G401.6 (cell line): ENCODE data around the gene LDHAL6B.

Source experiments
- FAIRE-seq: peaks from 2 replicates; lab custom pipeline; 2012; peaks lifted over from hg19 to GRCh38; lab: Jason Lieb, UNC

The LDHAL6B gene

DNA sequence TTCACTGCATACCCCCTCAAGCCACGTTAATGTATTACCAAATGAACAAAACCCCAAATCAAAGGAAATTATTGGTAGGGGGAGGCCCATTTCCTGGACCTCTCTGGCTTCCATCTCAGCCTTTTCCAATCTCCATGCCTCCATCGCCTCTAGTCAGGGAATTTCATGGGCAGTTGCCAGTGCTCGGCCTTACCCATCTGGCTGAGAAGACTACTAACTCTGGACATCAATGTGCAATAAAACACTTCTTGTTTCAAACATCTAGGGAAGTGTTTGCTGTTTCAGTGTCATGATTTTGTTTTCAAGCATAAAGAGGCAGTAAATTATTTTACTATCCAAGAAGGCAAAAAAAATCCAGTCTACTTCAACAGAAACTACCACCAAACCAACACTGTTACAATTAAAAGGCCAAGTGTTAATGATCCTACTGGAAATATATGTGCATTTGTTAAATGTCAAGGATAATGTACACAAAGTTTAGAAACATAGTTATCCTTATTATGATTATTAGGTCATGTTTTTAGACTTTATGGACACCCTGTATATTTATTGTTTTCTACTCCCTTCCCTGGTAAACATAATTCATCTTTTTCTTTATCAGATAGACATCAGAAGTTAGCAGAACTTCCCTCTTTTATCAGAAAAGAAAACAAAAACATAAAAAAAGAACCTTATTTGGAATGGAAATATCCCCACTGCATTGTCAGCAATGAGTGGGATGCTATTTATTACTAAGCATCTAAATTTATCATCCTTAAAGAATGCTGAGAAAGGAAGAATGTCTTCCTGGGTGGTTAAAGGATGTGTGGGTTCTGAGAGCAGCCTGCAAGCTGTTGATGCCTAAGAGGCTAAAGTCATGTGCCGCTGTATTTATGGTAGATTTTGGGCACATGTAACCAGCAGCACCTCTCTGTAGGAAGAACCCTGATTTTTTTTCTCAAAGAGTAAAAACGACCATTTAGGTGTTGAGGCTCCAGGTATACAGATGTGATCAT is 15.2 kb downstream of the LDHAL6B start:
- FAIRE-seq, result no peak

- FAIRE-seq, result no peak
These were observed 16.4 kb downstream of the LDHAL6B start for GRCh38 chr15:59222906-59223550.

DNA sequence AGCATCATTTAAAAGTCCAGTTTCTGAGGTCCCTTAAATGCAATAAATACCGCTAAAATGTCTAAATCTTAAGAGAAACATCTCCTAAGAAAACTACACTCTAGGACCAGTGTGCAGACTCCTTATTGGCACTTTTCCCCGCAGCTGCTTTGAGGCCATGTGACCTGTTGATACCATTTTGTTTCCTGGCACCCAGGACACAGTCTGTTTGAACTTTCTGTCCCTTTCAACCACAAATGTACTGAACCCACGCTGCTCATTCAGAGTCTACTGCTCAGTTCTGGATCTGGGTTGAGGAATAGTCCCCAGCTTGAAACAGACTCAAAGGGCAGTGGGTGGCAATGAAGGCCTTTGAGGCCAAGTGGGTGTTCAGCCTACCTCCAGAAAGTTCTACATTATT is 17.1 kb downstream of the LDHAL6B start:
- FAIRE-seq, result no peak

- no peak for FAIRE-seq
These were observed 17.8 kb downstream of the LDHAL6B start for GRCh38 chr15:59224474-59224873.

DNA sequence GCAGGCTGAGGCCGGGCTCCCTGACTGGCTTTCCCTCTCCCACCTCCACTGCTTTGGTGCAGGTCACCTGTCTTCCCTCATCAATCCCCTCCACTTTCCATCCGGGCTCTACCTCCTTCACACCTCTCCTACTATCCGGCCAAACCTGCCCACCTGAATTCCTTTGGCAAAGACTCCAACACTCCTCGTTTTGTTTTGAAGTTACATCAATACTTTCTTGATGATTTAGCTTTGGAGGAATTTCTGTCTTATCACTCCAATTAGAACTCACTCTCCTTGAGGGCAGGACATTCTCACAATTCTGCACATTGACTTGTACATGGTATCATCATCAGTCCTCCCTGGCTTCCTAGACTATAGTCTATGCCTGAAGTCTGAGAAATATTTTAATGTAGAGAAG is 20.4 kb downstream of the LDHAL6B start:
- FAIRE-seq, result no peak

- no peak for FAIRE-seq
These were observed 22.4 kb downstream of the LDHAL6B start for GRCh38 chr15:59229015-59229414.

GRCh38 chr15:59229453-59229852 is 22.8 kb downstream of the LDHAL6B start:
- FAIRE-seq, result no peak

DNA sequence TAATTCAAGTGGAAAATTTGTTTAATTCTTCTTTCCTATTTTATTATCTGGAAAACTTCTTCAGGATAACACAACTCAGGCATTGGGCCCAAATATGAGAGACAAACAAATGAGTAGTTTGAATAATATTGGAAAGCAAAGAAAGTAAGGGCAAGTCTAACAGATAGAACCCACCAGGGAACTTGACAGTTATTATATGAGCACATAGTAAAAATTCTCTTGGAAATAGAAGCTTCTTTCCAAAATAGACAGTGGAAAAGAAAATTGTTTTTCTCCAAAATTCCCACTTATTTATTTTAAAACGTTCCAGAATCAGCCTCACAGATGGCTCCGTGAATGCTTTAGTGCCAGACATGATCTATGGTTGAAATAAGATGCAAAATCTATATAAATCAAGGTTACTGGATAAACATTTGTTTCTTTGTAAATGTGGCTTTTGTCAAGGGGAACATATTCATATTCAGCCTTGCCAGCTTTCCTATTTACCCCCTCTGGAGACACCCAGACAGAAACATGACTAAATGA is 23.9 kb downstream of the LDHAL6B start:
- no peak for FAIRE-seq

GRCh38 chr15:59232476-59232875 is 25.8 kb downstream of the LDHAL6B start:
- FAIRE-seq, result no peak

DNA sequence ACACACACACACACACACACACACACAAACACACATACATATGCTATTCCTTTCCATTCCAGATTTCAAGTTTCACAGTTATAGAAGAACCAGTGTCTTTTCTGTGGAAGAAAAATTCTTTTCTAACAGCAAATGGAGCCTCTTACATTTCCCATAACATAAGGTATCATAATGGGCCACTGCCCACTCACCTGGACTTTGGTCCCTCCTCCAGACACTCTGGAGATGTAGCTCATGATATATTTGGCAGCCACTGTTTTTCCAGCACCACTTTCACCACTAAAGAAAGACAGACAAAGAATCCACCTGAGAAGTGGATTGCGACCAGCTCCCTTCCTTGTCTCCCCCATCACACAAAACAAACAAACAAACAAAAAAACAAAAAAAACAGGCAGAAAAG is 29.8 kb downstream of the LDHAL6B start:
- no peak for FAIRE-seq

- no peak for FAIRE-seq
These were observed 30.6 kb downstream of the LDHAL6B start for GRCh38 chr15:59237119-59237855.

GRCh38 chr15:59237924-59238331 is 31.3 kb downstream of the LDHAL6B start:
- FAIRE-seq, result no peak

DNA sequence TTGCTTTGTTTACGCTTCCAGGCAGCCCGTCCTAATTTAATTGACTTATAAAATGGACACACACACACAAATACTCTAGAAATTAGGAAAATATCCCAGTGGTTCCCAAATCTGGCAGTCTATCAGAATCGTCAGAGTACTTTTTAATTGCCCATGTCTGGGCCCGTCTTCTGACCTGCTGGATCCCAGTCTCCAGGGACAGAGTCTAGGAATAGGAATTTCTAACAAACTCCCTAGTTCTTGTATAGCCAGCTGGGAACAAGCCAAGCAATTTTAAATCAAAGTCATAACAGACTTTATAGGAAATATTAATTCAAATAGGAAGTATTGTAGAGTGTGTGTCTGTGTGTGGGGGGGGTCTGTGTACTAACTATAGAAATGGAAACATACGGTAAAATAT is 33.4 kb downstream of the LDHAL6B start:
- no peak for FAIRE-seq

- no peak for FAIRE-seq
These were observed 36.0 kb downstream of the LDHAL6B start for GRCh38 chr15:59242649-59243048.

DNA sequence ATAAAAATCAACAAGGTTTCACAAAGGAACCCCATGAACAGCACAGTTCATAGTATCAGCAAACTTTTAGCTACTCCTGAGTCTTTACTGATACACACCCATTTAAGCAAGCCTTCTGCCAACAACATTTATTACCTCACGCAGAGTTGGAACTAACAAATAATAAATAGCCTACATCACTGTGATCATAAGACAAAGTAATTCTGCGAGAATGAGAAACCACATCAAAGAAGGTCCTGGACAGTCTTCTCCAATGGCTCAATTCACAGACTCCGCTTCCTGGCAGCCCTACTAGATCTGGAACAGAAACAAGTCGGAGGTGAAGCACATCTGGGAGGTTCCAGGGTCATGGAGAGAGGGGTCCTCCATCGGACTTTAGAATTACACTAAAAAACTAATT is 37.0 kb downstream of the LDHAL6B start:
- no peak for FAIRE-seq

DNA sequence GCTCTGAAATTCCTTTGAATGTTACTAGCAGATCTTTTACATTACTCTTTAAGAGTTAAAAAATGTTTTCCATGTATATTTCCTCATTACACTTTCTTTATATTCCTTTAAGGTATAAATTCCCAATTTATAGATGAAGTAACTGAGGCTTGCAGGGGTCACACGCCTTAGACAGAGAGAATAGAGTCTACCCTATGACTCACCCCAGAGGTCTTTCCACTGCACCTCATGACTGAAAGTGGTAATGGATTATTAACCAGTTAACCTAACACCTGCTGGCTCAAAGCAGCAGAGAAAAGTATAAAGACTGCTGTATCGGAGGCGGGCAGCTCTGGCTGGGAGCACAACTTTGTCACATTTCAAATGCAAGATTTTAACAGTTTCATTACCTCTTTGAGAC is 37.7 kb downstream of the LDHAL6B start:
- FAIRE-seq, result no peak

- no peak for FAIRE-seq
These were observed 38.9 kb downstream of the LDHAL6B start for GRCh38 chr15:59245559-59245958.

DNA sequence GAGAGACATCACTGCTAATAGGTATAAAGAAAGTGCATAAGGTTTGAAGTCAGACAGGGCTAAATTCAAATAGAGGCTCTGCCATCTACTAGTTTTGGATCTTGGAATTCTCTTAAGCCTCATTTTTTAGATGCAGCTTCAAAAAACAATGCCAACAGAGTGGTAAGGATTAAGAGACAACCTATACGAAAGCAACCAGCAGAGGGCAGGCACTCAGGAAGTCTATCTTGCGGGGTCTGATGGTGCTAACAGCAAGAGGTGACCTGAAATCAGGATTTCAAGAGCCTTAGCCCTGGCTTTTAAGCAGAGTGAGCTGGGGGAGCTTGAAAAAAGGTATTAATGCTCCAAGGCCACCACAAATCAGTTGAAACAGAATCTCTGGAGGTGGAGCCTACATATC is 40.7 kb downstream of the LDHAL6B start:
- FAIRE-seq, result peak; percentile 66

GRCh38 chr15:59249816-59250215 is 43.2 kb downstream of the LDHAL6B start:
- no peak for FAIRE-seq

- no peak for FAIRE-seq
These were observed 43.6 kb downstream of the LDHAL6B start for GRCh38 chr15:59250249-59250648.

- no peak for FAIRE-seq
These were observed 44.6 kb downstream of the LDHAL6B start for GRCh38 chr15:59251001-59251845.

DNA sequence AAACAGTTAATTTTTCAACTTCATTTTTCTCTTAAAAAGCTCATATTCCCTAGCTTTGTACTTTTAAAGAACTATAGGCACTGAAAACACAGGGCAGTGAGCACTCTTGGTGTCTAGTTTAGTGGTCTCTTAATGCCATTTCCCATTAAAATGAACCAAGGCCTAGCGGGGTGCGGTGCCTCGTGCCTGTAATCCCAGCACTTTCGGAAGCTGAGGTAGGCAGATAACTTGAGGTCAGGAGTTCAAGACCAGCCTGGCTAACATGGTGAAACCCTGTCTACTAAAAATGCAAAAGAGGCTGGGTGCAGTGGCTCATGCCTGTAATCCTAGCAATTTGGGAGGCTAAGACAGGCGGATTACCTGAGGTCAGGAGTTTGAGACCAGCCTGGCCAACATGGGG is 45.5 kb downstream of the LDHAL6B start:
- no peak for FAIRE-seq
